ENCODE measurements around the gene TAOK3.
"Not testable (repeated sequence)": the region's sequence is repeated elsewhere in the genome, so short reads cannot be mapped to it uniquely, and the experiment has no call there.

TAOK3 gene

GRCh38 chr12:118136559-118137003 lies 236.1 kb downstream of the TAOK3 start:
- DNase-seq (ENCODE audit: low read depth): peak; percentile 3

- peak; percentile 87 for DNase-seq (ENCODE audit: low read depth)
Observed at GRCh38 chr12:118135788-118136558, 236.7 kb downstream of the TAOK3 start, which contains the start of gene PEBP1. Gene PEBP1, plus strand, starts transcription at chr12:118136124. Its CDS starts 86 bp downstream, at chr12:118136210.

- DNase-seq (ENCODE audit: low read depth): not testable (repeated sequence)
Observed at GRCh38 chr12:118129436-118129835, 243.3 kb downstream of the TAOK3 start.

- no peak for DNase-seq (ENCODE audit: low read depth)
Observed at GRCh38 chr12:118127867-118128266, 244.8 kb downstream of the TAOK3 start.

DNA sequence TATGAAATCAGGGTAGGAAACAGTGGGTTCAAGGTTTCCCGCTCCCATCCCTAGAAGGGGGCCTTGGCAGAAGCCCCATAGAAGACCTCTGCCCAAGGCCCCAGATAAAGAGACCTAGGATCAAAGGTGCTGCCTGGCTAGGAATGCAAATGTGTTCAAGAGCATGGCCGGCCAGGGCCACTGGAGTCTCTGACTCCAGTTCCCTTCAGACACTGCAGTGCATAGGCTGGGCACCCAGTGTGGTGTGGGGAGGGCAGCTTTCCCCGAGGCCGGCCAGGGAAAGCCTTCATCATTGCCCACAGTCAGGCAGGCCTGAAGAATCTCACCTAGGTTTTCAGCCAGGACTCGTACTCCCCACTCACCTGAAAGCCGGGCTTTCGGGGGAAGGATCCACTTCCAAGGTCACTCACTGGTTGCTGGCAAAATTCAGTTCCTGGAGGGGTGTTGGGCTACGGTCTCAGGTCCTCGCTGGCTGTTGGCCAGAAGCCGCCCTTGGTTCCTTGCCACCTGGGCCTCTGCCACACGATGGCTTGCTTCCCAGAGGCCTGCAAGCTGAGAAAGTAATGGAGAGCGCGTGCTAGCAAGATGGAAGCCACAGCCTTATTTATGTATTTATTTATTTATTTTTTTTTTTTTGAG lies 246.5 kb downstream of the TAOK3 start:
- no peak for DNase-seq (ENCODE audit: low read depth)

GRCh38 chr12:118125743-118126118 lies 247.0 kb downstream of the TAOK3 start:
- no peak for DNase-seq (ENCODE audit: low read depth)

- DNase-seq (ENCODE audit: low read depth): no peak
Observed at GRCh38 chr12:118124333-118124874, 248.3 kb downstream of the TAOK3 start.

DNA sequence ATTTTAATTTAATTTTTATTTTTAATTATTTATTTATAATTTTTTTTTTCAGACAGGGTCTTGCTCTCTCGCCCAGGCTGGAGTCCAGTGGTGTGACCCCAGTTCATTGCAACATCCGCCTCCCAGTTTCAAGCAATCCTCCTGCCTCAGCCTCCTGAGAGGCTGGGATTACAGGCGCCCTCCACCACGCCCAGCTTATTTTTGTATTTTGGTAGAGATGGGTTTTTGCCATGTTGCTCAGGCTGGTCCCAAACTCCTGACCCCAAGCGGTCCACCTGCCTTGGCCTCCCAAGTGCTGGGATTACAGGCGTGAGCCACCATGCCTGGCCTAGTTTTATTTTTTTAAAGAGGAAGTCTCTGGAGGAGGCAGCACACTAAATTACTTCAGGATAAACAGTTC lies 250.4 kb downstream of the TAOK3 start:
- DNase-seq (ENCODE audit: low read depth): no peak

DNA sequence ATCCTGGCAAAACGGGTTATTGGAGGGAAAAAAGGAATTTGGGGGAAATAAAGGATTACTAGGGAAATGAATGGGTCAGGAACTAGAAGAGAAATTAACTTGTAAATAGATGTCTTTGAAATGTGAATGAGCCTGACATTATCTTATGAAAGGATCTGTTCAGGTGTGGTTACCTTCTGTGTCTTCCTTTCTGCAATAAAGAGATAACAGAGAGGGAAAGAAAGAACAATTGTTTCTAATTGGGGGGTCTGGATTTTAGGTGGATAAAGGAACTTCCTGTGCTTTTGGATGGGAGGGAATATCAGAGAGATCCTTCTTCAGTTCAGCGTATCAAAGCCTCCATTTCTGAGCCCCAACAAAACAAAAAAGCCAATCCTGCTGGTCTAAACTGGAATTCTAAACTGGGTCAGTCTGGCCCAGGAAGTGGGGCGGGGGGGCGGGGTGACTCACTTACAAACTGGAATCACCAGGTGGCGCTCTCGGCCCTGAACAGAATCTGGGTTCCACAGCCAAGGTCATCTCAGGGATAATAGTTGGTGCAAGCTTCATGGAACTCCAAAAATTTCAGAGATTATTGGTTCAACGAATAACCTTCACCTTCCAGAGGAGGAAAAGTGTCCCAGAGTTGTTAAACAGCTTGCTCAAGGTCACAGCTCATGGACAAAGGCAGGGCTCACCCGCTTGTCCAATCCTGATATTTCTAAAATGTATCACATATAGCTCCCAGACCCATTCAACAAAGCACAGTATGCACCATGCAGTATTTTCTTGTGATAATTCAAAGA lies 251.9 kb downstream of the TAOK3 start:
- peak; percentile 11 for DNase-seq (ENCODE audit: low read depth)

GRCh38 chr12:118119449-118119879 lies 253.2 kb downstream of the TAOK3 start:
- DNase-seq (ENCODE audit: low read depth): no peak

DNA sequence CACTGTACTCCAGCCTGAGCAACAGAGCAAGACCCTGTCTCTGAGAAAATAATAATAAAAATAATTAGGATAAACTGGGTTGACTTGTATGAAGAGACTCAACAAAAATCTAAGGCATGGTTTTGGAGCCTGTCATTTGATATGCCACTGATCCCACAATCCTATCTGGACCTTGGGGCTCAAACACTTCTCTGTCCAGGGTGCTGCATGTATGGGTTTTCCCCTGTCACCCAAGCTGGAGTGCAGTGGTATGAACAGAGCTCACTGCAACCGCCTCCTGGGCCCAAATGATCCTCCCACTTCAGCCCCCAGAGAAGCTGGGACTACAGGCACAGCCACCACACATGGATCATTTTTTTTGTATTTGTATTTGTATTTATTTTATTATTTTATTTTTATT lies 263.6 kb downstream of the TAOK3 start:
- DNase-seq (ENCODE audit: low read depth): no peak

DNA sequence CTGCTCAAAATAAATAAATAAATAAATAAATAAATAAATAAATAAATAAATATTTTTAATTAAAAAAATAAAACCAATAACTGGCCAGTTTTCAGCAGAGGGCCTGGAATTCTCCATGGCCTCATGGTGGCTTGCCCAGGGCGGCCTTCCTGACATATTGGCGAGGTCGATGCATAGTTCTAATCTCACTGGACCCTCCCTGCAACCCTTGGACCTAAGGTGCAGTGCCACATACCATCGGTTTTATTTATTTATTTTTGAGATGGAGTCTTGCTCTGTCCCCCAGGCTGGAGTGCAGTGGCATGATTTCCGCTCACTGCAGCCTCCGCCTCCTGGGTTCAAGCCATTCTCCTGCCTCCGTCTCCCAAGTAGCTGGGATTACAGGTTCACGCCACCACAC lies 265.0 kb downstream of the TAOK3 start:
- no peak for DNase-seq (ENCODE audit: low read depth)

DNA sequence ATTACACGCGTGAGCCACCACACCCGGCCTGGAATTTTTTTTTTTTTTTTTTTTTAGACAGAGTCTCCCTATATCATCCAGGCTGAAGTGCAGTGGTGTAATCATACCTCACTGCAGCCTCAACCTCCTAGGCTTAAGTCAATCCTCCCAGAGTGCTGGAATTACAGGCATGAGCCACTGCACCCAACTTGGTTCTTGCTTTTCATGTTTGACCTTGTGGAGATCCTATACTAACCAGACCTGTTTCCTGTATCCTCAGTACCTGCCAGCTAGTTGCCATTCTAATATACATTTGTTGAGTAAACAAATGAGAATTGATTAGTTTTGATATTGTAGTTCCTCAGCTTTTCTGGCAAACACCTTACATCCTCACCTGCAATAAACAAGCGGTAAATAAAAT lies 265.7 kb downstream of the TAOK3 start:
- no peak for DNase-seq (ENCODE audit: low read depth)

DNA sequence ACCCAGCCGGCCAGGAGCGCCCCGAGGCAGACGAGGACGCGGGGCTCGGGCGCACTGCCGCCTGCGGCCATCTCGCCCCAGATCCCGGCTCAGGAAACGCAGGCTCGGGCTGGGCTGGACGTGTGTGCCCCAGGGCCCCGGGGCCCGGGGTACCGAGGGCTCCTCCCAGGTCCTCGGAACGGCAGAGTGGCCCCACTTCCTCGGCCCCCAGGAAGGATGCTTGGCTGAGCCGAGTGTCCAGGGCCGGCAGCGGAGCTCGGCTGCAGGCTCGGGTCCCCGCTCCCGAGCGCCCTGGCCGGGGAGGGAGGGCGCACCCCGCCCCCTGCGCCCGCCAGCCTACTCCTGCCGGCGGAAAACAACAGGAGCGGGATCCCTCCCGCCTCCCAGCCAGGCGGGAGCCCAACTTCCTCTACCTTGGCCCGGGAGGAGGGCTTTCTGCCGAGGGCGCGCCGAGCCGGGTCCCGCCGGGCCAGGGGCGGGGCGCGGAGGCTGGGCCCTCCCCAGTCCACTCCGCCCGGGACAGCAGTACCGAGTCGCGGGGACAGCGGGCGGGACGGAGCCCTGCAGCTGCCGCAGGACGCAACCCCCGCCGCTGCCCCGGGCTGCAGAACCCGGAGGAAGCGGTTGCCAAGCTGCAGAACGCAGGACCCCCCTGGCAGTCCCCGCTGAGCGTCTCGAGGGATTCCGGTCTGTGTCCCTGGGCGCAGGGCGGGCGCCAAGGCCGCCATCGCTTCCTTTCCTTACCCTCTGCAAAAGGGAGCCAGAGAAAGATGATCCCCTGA lies 268.9 kb downstream of the TAOK3 start, which contains the start of gene VSIG10:
TSS of gene VSIG10 (minus strand) at position 411 of the 782 bp plus-strand sequence. CDS start at position 71, 340 bp downstream.
- DNase-seq (ENCODE audit: low read depth): no peak

DNA sequence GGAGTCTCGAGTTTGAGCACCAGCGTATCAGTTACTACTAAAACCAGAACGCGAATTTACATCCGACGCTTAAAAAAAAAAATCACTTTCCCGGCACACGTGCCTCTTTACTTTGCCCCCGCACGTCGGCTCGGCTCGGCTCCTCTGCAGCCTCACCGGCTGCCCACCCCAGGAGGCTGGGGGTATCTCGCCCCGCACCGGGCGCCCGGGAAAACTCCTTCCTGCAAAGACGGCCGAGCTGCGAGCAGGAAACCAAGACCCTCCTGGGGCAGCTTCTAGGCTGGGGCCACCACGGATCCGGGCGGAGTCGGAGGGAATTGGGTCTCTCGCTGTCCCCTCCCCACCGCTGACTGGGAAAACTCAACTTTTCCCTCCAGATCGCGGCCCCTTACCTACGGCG lies 269.5 kb downstream of the TAOK3 start:
- no peak for DNase-seq (ENCODE audit: low read depth)

DNA sequence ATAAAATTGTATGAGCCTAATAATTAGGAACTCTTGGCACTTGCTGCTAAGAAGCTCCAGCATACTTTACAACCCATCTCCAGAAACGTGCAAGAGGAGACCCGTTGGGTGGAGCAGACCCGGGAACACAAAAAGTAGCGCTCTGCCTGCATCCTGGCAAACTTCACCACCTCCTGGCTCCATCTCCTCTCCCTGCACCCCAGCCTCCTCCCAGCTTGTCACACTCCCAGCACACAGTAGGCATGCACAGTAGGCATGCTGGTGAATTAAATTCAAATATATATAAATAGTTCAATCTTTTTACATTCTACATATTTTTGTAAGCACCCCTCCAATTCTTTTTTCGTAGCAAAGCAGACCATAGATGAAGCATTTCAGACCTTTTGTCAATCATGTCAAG lies 270.1 kb downstream of the TAOK3 start:
- no peak for DNase-seq (ENCODE audit: low read depth)

DNA sequence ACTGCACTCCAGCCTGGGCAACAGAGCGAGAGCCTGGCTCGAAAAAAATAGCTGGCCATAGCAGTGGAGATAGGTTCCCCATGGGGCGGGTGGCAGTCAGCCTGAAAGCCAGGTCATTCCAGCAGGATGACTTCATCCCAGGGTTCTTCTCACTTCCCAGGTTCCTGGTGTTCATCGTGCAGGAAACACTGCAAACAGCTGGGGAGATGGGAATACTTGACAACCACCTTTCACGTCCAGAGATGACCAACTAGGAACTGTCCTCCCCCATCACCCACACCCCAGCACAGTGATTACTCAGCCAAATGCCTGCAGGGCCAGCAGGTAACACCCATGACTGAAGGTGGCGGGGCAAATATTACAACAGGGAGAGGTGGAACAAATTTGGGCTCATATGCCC lies 270.6 kb downstream of the TAOK3 start:
- no peak for DNase-seq (ENCODE audit: low read depth)

- DNase-seq (ENCODE audit: low read depth): no peak
Observed at GRCh38 chr12:118101051-118101450, 271.7 kb downstream of the TAOK3 start.

Measured in stimulated activated CD4-positive, alpha-beta T cell treated with anti-CD3 and anti-CD28 coated beads, Interleukin-2, amount 100 ng/mL, for 4 hours (primary cell).